Adrenal gland (tissue), 12 donors: Measurements from ENCODE around the gene STPG4. TPM values are rescaled to one million over a fixed set of nuclear protein-coding genes. Genes with fewer than 3 reads are reported as not detected.
A peak's percentile ranks its signal among the peaks of the same experiment; 100 is the strongest.

ENCODE experiments used
- DNase-seq, 7 donors: peaks; one replicate each; pipeline ENCODE4 v3.0.0-alpha.2; 2019 to 2020
- H3K27ac ChIP-seq, 5 donors: fragments of 200-600 bp; sonication (generic) in 4 of 5; 1 replicate in 3 of 5; 2 replicates in 2 of 5; pipeline versions ENCODE4 v1.5.1 to v1.8.0; 2016 to 2020; ENCODE audit warnings: mild to moderate bottlenecking in 1 of 5
- H3K27me3 ChIP-seq: fragments of 200-600 bp; 2 replicates; pipeline ENCODE4 v1.8.0; 2021
- H3K36me3 ChIP-seq, 2 donors: fragments of 200-600 bp; replicated peaks in 1 of 2; 1 replicate in 1 of 2; 2 replicates in 1 of 2; pipeline versions ENCODE4 v1.5.1 to v1.8.0; 2018 to 2022
- H3K4me1 ChIP-seq, 2 donors: fragments of 200-600 bp; replicated peaks in 1 of 2; 1 replicate in 1 of 2; 2 replicates in 1 of 2; pipeline versions ENCODE4 v1.5.1 to v1.8.0; 2018 to 2021
- H3K4me3 ChIP-seq, 4 donors: fragments of 200-600 bp; sonication (generic) in 3 of 4; one replicate each; pipeline ENCODE4 v1.5.1; 2016 to 2018
- H3K9me3 ChIP-seq, 3 donors: fragments of 200-600 bp; sonication (generic) in 1 of 3; replicated peaks in 1 of 3; 1 replicate in 2 of 3; 2 replicates in 1 of 3; pipeline versions ENCODE4 v1.5.1 to v1.8.0; 2016 to 2021
- POLR2A ChIP-seq, 2 donors: fragments of 450-650 bp; IDR thresholded peaks; one replicate each; pipeline ENCODE4 v1.6.1; 2017; ENCODE audit warnings: antibody characterized with exemption in 2 of 2, mild to moderate bottlenecking in 2 of 2, moderate library complexity in 1 of 2
- WGBS, 4 donors: extraction: QIAGEN DNeasy Blood & Tissue Kit in 2 of 4; methylation state at CpG; one replicate each; pipeline versions ENCODE4 v1.1.5 to v1.1.7; 2013 to 2017; 5-methylcytosine and 5-hydroxymethylcytosine counted together
- intact Hi-C, 2 donors: fragments of 100-400 bp; cut with DNase I; formaldehyde crosslinking; loops; one replicate each; pipeline versions ENCODE4 v1.14.1 to v1.15.0; 2022 to 2023
- polyA plus RNA-seq, 3 donors: library from polyadenylated mRNA; stranded (reverse); fragments of 200-250 nt in 2 of 3; fragments of 350-450 nt in 1 of 3; fragmentation: Illumina TruSeq in 1 of 3; extraction: RNeasy Lipid Tissue Mini Kit (QIAGEN cat#74804) in 1 of 3; gene quantifications; one replicate each; pipeline ENCODE4 v1.2.3, GENCODE V29; 2013 to 2014
- total RNA-seq, 9 donors: library from RNA; depleted of rRNA in 4 of 9; stranded (reverse); fragments of >200 nt in 4 of 9; fragments of 120-200 nt in 1 of 9; fragmentation: NEBNext Ultra II Directional in 1 of 9; extraction: Animal tissue kit (Norgen Biotek cat#: 25700) in 1 of 9; gene quantifications; one replicate each; pipeline versions ENCODE4 v1.1.0 to v1.2.4, GENCODE V29; 2013 to 2023
- TF ChIP-seq, protein P1 (sequence below), 6 experiments: fragments of 450-650 bp in 4 of 6; fragments of 200-600 bp in 2 of 6; sonication (generic) in 1 of 6; IDR thresholded peaks; 1 replicate in 5 of 6; 2 replicates in 1 of 6; pipeline versions ENCODE4 v1.5.1 to v1.8.0; 2016 to 2021; ENCODE audit warnings: antibody characterized with exemption in 6 of 6, mild to moderate bottlenecking in 2 of 6, moderate library complexity in 1 of 6
- donor health status: healthy with polysubstance abuse.
- donor health status: Bipolar disorder and iron deficiency.
- donor health status: DM: yes; HTN: yes; CAD: no.
- donor health status: DM: no; HTN: no; CAD: no.
- donor health status: DM: no; HTN: no; CAD: no.
- donor health status: DM: yes; HTN: yes; CAD: no.

Gene STPG4
- total and polyA plus RNA-seq, 12 donors: 0.24 to 0.28 TPM; not detected in 10

GRCh38 chr2:47094511-47095142, 60.5 kb downstream of the STPG4 start:
- intact Hi-C loops: no loop called here
- TF ChIP-seq, protein P1, sequence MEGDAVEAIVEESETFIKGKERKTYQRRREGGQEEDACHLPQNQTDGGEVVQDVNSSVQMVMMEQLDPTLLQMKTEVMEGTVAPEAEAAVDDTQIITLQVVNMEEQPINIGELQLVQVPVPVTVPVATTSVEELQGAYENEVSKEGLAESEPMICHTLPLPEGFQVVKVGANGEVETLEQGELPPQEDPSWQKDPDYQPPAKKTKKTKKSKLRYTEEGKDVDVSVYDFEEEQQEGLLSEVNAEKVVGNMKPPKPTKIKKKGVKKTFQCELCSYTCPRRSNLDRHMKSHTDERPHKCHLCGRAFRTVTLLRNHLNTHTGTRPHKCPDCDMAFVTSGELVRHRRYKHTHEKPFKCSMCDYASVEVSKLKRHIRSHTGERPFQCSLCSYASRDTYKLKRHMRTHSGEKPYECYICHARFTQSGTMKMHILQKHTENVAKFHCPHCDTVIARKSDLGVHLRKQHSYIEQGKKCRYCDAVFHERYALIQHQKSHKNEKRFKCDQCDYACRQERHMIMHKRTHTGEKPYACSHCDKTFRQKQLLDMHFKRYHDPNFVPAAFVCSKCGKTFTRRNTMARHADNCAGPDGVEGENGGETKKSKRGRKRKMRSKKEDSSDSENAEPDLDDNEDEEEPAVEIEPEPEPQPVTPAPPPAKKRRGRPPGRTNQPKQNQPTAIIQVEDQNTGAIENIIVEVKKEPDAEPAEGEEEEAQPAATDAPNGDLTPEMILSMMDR (IDR thresholded peaks at IDR 0.05): no peak
- no peak for TF ChIP-seq POLR2A (IDR thresholded peaks at IDR 0.05)
- 88 to 92% (median 90%) methylated on average over 5 to 7 of the region's 7 CpGs for WGBS, 4 donors
- Histone ChIP-seq H3K27me3 (no peaks in the 10 kb centered on the region), H3K4me1 (peaks cover 0 to 9% of the 10 kb centered on the region in 2 donors), H3K9me3 (no peaks in the 10 kb centered on the region), H3K4me3 (no peak overlapping the region), H3K27ac (no peak overlapping the region), H3K36me3 (no peaks in the 10 kb centered on the region)
- no peak for DNase-seq

- no peak for TF ChIP-seq POLR2A (IDR thresholded peaks at IDR 0.05)
- TF ChIP-seq, protein P1 (IDR thresholded peaks at IDR 0.05): no peak
- no peak overlapping the region for H3K4me3 ChIP-seq
- DNase-seq: no peak
- no peaks in the 10 kb centered on the region for H3K9me3 ChIP-seq
- no peaks in the 10 kb centered on the region for H3K36me3 ChIP-seq
- 89 to 97% (median 96%) methylated on average over 5 to 8 of the region's 8 CpGs for WGBS, 4 donors
- intact Hi-C loops: no loop called here
- H3K27ac ChIP-seq: no peak overlapping the region
- no peaks in the 10 kb centered on the region for H3K27me3 ChIP-seq
- peaks cover 0 to 16% of the 10 kb centered on the region in 2 donors for H3K4me1 ChIP-seq
These were observed 61.5 kb downstream of the STPG4 start for GRCh38 chr2:47093626-47094025.

DNA sequence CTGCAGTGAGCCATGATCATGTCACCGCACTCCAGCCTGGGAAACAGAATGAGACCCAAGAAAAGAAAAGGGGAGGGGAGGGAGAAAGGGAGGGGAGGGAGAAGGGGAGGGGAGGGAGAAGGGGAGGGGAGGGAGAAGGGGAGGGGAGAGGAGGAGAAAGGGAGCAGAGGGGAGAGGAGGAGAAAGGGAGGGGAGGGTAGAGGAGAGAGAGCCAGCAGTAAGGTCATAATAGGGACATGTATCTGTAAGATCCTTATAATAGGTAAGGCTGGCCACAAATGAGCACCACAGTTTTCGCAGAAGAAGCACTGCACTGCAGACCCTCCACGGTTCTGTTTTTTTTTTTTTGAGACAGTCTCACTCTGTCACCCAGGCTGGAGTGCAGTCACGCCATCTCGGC, 62.6 kb downstream of the STPG4 start:
- H3K36me3 ChIP-seq: no peaks in the 10 kb centered on the region
- intact Hi-C loops: no loop called here
- TF ChIP-seq, protein P1 (IDR thresholded peaks at IDR 0.05): no peak
- TF ChIP-seq POLR2A (IDR thresholded peaks at IDR 0.05): no peak

GRCh38 chr2:47091118-47091517, 64.0 kb downstream of the STPG4 start:
- H3K36me3 ChIP-seq: no peaks in the 10 kb centered on the region
- 56 to 72% (median 58%) methylated on average over 2 of the region's 2 CpGs for WGBS, 4 donors
- H3K27me3 ChIP-seq: no peaks in the 10 kb centered on the region
- H3K4me3 ChIP-seq: no peak overlapping the region
- no peaks in the 10 kb centered on the region for H3K9me3 ChIP-seq
- H3K4me1 ChIP-seq: peaks cover 5 to 37% of the 10 kb centered on the region in 2 donors
- intact Hi-C loops: no loop called here
- peak overlapping the region in 1 of 5 donors; percentile 52 for H3K27ac ChIP-seq
- DNase-seq: no peak
- TF ChIP-seq POLR2A (IDR thresholded peaks at IDR 0.05): no peak
- TF ChIP-seq, protein P1 (IDR thresholded peaks at IDR 0.05): no peak

More for the DNA sequence above, 62.6 kb downstream of the STPG4 start:
- 77 to 95% (median 90%) methylated on average over 5 of the region's 5 CpGs for WGBS, 4 donors
- Histone ChIP-seq H3K4me1 (peaks cover 5 to 24% of the 10 kb centered on the region in 2 donors), H3K27ac (no peak overlapping the region), H3K4me3 (no peak overlapping the region), H3K27me3 (no peaks in the 10 kb centered on the region), H3K9me3 (no peaks in the 10 kb centered on the region)
- peak in 1 of 7 donors; percentile 41 for DNase-seq
